H1 (cell line): ENCODE data around the gene SHISAL1.

Experiments
- BACH1 ChIP-seq: IDR thresholded peaks from 2 replicates; pipeline ENCODE4 v1.6.1; 2012; ENCODE audit warnings: low read length, improper control_type of control experiment
- CREB1 ChIP-seq: IDR thresholded peaks from 2 replicates; pipeline ENCODE4 v1.6.1; 2012; ENCODE audit warnings: inconsistent platforms
- EZH2 ChIP-seq: fragments of 200-600 bp; sonication (generic); IDR thresholded peaks from 2 replicates; pipeline ENCODE4 v1.7.1; 2012; ENCODE audit warnings: low read depth, mild to moderate bottlenecking, moderate library complexity, low read length, inconsistent platforms; ENCODE audit not compliant: severe bottlenecking
- POLR2A ChIP-seq, 2 experiments: IDR thresholded peaks; 1 replicate in 1 of 2; 2 replicates in 1 of 2; pipeline ENCODE4 v1.6.1; 2011; ENCODE audit warnings: low read depth in 2 of 2, low read length in 2 of 2, mild to moderate bottlenecking in 2 of 2; ENCODE audit errors: control extremely low read depth in 1 of 2
- POLR2AphosphoS5 ChIP-seq: IDR thresholded peaks from 2 replicates; pipeline ENCODE4 v1.6.1; 2011; ENCODE audit warnings: low read depth, low read length
- RFX5 ChIP-seq: IDR thresholded peaks from 2 replicates; pipeline ENCODE4 v1.6.1; 2011; ENCODE audit warnings: low read depth, low read length, improper control_type of control experiment, borderline replicate concordance
- TAF1 ChIP-seq: IDR thresholded peaks from 2 replicates; pipeline ENCODE4 v1.6.1; 2011; ENCODE audit warnings: mild to moderate bottlenecking, low read depth, low read length
- TF ChIP-seq, protein P1 (sequence below), 3 experiments: IDR thresholded peaks; 1 replicate in 2 of 3; 2 replicates in 1 of 3; pipeline versions ENCODE4 v1.5.1 to v1.6.1; 2011; ENCODE audit warnings: low read length in 3 of 3, mild to moderate bottlenecking in 3 of 3, inconsistent platforms in 2 of 3, low read depth in 1 of 3, moderate library complexity in 1 of 3; ENCODE audit not compliant: insufficient read depth in 1 of 3; ENCODE audit errors: control extremely low read depth in 1 of 3

DNA sequence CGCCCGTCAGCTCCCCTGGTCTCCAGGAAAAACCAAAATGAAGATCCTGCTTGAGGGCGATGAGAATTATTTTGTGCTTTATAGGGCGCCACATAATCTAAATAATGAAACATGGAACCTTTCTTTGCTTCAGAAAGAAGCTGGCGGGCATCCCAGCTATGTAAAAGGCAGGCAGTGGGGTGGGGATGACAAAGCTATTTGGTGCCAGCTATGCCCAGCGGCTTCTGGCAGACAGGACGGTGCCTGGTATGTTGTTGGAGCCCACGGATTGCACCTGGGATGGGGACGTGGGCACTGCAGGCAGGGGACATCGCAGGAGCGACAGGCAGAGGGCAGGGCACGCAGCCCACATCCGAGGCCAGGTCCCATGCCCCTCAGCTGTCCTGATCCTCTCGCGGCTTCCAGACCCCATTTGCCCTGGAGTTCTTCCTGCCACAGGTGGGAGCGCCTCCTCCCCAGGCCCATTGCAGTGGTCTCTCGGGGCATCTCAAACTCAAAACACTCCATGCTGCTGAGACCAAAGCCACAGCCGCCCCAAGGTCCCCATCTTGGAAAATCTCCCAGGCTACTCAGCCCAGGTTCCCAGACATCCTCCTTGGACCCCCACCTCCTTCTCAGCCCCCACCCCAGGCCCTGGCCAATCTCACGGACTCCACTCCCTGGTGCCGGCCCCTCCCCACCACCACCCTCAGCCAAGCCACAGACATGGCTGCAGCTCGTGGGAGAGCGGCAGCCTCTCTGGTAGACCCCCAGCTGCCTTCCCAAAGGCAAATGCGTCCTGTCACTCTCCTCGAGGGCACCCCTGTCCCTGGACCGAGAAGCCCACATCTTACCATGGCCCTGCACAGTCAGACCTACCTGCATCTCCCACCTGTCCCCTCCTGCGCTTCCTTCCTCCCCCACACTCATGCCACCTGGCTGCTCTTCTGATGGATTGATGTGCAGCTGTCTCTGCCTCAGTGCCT lies 45.7 kb downstream of the SHISAL1 start:
- TF ChIP-seq, protein P1, sequence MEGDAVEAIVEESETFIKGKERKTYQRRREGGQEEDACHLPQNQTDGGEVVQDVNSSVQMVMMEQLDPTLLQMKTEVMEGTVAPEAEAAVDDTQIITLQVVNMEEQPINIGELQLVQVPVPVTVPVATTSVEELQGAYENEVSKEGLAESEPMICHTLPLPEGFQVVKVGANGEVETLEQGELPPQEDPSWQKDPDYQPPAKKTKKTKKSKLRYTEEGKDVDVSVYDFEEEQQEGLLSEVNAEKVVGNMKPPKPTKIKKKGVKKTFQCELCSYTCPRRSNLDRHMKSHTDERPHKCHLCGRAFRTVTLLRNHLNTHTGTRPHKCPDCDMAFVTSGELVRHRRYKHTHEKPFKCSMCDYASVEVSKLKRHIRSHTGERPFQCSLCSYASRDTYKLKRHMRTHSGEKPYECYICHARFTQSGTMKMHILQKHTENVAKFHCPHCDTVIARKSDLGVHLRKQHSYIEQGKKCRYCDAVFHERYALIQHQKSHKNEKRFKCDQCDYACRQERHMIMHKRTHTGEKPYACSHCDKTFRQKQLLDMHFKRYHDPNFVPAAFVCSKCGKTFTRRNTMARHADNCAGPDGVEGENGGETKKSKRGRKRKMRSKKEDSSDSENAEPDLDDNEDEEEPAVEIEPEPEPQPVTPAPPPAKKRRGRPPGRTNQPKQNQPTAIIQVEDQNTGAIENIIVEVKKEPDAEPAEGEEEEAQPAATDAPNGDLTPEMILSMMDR (IDR thresholded peaks at IDR 0.05; ENCODE audit: control extremely low read depth in 1 of 3, insufficient read depth in 1 of 3, low read depth in 1 of 3, low read length in 3 of 3), result no peak
- TF ChIP-seq CREB1 (no peak), TAF1 (no peak), POLR2AphosphoS5 (no peak), EZH2 (no peak), BACH1 (no peak), RFX5 (no peak), POLR2A (IDR thresholded peaks at IDR 0.05; ENCODE audit: control extremely low read depth in 1 of 2, low read depth in 2 of 2, low read length in 2 of 2) (no peak)
